HEK293 (cell line): ENCODE data around the gene SLC66A2.

Experiments used
- CTCF ChIA-PET: fragments of 350-600 bp; formaldehyde crosslinking; extraction: SDS; loops from one replicate; lab custom pipeline; 2021; ENCODE audit warnings: antibody characterized with exemption; lab: Yijun Ruan, JAX
- POLR2A ChIA-PET: fragments of 300-600 bp; formaldehyde crosslinking; extraction: SDS; loops from one replicate; lab custom pipeline; 2020; ENCODE audit warnings: antibody characterized with exemption, inconsistent platforms; lab: Yijun Ruan, JAX
- H3K27ac ChIP-seq: fragments of 200-500 bp; sonication (Bioruptor generic); 2 replicates; pipeline ENCODE4 v1.5.1; 2014; ENCODE audit warnings: low read depth, low read length, control low read depth, inconsistent platforms; ENCODE audit errors: extremely low read depth
- H3K36me3 ChIP-seq, 2 experiments: fragments of 200-500 bp in 1 of 2; sonication (Bioruptor generic) in 1 of 2; 1 replicate in 1 of 2; 2 replicates in 1 of 2; pipeline ENCODE4 v1.5.1; 2014 to 2017; ENCODE audit warnings: inconsistent platforms in 2 of 2, low read length in 2 of 2; ENCODE audit not compliant: control insufficient read depth in 2 of 2, insufficient read depth in 1 of 2
- H3K4me1 ChIP-seq: fragments of 200-500 bp; sonication (Bioruptor generic); 2 replicates; pipeline ENCODE4 v1.5.1; 2014; ENCODE audit warnings: mild to moderate bottlenecking, low read length, inconsistent platforms; ENCODE audit not compliant: control insufficient read depth, insufficient read depth
- H3K4me3 ChIP-seq: 2 replicates; pipeline ENCODE4 v1.5.1; 2011; ENCODE audit warnings: low read depth, mild to moderate bottlenecking, control low read depth, low read length, moderate library complexity
- H3K9me3 ChIP-seq: fragments of 200-500 bp; sonication (Bioruptor generic); 2 replicates; pipeline ENCODE4 v1.5.1; 2014; ENCODE audit warnings: low read depth, low read length, inconsistent platforms; ENCODE audit not compliant: control insufficient read depth, insufficient read depth
- EGR2 ChIP-seq: fragments of 450-650 bp; formaldehyde crosslinking; IDR thresholded peaks from 2 replicates; pipeline ENCODE4 v1.5.1; 2016; ENCODE audit warnings: low read depth, missing biosample characterization, missing genetic modification characterization
- GLIS2 ChIP-seq: fragments of 450-650 bp; formaldehyde crosslinking; IDR thresholded peaks from 2 replicates; pipeline ENCODE4 v1.5.1; 2016; ENCODE audit warnings: missing biosample characterization, missing genetic modification characterization
- ZFHX2 ChIP-seq: fragments of 450-650 bp; formaldehyde crosslinking; conservative IDR thresholded peaks from 2 replicates; pipeline ENCODE4 v1.5.1; 2016; ENCODE audit warnings: missing biosample characterization, missing genetic modification characterization
- ZIC2 ChIP-seq: fragments of 450-650 bp; formaldehyde crosslinking; IDR thresholded peaks from 2 replicates; pipeline ENCODE4 v1.5.1; 2016; ENCODE audit warnings: missing biosample characterization, missing genetic modification characterization
- ZNF114 ChIP-seq: fragments of 450-650 bp; formaldehyde crosslinking; IDR thresholded peaks from 2 replicates; pipeline ENCODE4 v1.5.0; 2017; ENCODE audit warnings: missing biosample characterization, missing genetic modification characterization
- ZNF16 ChIP-seq: fragments of 450-650 bp; formaldehyde crosslinking; IDR thresholded peaks from 2 replicates; pipeline ENCODE4 v1.5.1; 2016; ENCODE audit warnings: low read depth, missing biosample characterization, missing genetic modification characterization
- ZNF239 ChIP-seq: fragments of 450-650 bp; formaldehyde crosslinking; IDR thresholded peaks from 2 replicates; pipeline ENCODE4 v1.5.1; 2016; ENCODE audit warnings: missing biosample characterization, missing genetic modification characterization
- ZNF335 ChIP-seq: fragments of 450-650 bp; formaldehyde crosslinking; conservative IDR thresholded peaks from 2 replicates; pipeline ENCODE4 v1.5.1; 2016; ENCODE audit warnings: missing biosample characterization, missing genetic modification characterization
- ZNF501 ChIP-seq: fragments of 450-650 bp; formaldehyde crosslinking; IDR thresholded peaks from 2 replicates; pipeline ENCODE4 v1.5.1; 2016; ENCODE audit warnings: missing biosample characterization, missing genetic modification characterization
- ZNF660 ChIP-seq: fragments of 450-650 bp; IDR thresholded peaks from 2 replicates; pipeline ENCODE4 v1.5.1; 2018; ENCODE audit warnings: missing biosample characterization, mild to moderate bottlenecking, missing genetic modification characterization
- TF ChIP-seq, protein P1 (sequence below): fragments of 450-650 bp; formaldehyde crosslinking; IDR thresholded peaks from 2 replicates; pipeline ENCODE4 v1.5.1; 2016; ENCODE audit warnings: missing biosample characterization, missing genetic modification characterization
- TF ChIP-seq, protein P2 (sequence below): sonication (generic); formaldehyde crosslinking; IDR thresholded peaks from 2 replicates; pipeline ENCODE4 v1.8.1; 2022; ENCODE audit warnings: mild to moderate bottlenecking, moderate library complexity, missing genetic modification reagents
- TF ChIP-seq, protein P3 (sequence below): fragments of 450-650 bp; formaldehyde crosslinking; optimal IDR thresholded peaks from 2 replicates; pipeline ENCODE3; 2016; ENCODE audit warnings: missing biosample characterization, mild to moderate bottlenecking, missing genetic modification characterization
- TF ChIP-seq, protein P4 (sequence below): fragments of 450-650 bp; formaldehyde crosslinking; IDR thresholded peaks from 2 replicates; pipeline ENCODE4 v1.5.1; 2017; ENCODE audit warnings: missing biosample characterization, mild to moderate bottlenecking, missing genetic modification characterization, moderate library complexity
- TF ChIP-seq, protein P5 (sequence below): fragments of 450-650 bp; formaldehyde crosslinking; IDR thresholded peaks from 2 replicates; pipeline ENCODE4 v1.5.1; 2016; ENCODE audit warnings: missing biosample characterization, missing genetic modification characterization
- TF ChIP-seq, protein P6 (sequence below): fragments of 450-650 bp; formaldehyde crosslinking; IDR thresholded peaks from 2 replicates; pipeline ENCODE4 v1.5.1; 2016; ENCODE audit warnings: missing biosample characterization, missing genetic modification characterization, borderline replicate concordance

Gene SLC66A2

DNA sequence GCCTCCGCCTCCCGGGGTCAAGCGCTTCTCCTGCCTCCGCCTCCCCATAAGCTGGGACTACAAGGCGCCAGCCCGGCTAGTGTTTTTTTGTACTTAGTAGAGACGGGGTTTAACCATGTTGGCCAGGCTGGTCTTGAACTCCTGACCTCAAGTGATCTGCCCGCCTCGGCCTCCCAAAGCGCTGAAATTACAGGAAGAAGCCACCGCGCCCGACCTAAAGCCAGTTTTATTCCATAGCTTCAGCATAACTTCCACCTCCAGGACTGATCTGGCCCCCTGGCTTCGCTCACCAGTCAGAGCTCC lies 37.7 kb upstream of the SLC66A2 start:
- no peak overlapping the region for H3K27ac ChIP-seq
- POLR2A ChIA-PET = interaction anchor here (0.8 to 2.6 kb wide), 3 partner anchors 32 to 120 kb away, joined by 3 to 10 read pairs (median 6); partner anchors contain the start of genes ADNP2 and RBFA
- CTCF ChIA-PET = interaction anchor here (0.7 kb wide), 1 partner anchor 50 kb away, joined by 3 read pairs; no protein-coding TSS in a partner anchor
- no peaks in the 10 kb centered on the region for H3K9me3 ChIP-seq
- peaks cover 20 to 24% of the 10 kb centered on the region in 2 experiments for H3K36me3 ChIP-seq
- TF ChIP-seq ZNF660 (tag by site-specific recombination) (no peak), ZNF335 (peak; percentile 2), ZNF501 (tag by site-specific recombination) (no peak), ZFHX2 (tag by site-specific recombination) (no peak), ZNF16 (tag by site-specific recombination) (no peak)
- TF ChIP-seq, protein P1, sequence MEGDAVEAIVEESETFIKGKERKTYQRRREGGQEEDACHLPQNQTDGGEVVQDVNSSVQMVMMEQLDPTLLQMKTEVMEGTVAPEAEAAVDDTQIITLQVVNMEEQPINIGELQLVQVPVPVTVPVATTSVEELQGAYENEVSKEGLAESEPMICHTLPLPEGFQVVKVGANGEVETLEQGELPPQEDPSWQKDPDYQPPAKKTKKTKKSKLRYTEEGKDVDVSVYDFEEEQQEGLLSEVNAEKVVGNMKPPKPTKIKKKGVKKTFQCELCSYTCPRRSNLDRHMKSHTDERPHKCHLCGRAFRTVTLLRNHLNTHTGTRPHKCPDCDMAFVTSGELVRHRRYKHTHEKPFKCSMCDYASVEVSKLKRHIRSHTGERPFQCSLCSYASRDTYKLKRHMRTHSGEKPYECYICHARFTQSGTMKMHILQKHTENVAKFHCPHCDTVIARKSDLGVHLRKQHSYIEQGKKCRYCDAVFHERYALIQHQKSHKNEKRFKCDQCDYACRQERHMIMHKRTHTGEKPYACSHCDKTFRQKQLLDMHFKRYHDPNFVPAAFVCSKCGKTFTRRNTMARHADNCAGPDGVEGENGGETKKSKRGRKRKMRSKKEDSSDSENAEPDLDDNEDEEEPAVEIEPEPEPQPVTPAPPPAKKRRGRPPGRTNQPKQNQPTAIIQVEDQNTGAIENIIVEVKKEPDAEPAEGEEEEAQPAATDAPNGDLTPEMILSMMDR (tag by site-specific recombination) = no peak
- H3K4me3 ChIP-seq = peak overlapping the region; percentile 82
- H3K4me1 ChIP-seq = peaks cover 7% of the 10 kb centered on the region

DNA sequence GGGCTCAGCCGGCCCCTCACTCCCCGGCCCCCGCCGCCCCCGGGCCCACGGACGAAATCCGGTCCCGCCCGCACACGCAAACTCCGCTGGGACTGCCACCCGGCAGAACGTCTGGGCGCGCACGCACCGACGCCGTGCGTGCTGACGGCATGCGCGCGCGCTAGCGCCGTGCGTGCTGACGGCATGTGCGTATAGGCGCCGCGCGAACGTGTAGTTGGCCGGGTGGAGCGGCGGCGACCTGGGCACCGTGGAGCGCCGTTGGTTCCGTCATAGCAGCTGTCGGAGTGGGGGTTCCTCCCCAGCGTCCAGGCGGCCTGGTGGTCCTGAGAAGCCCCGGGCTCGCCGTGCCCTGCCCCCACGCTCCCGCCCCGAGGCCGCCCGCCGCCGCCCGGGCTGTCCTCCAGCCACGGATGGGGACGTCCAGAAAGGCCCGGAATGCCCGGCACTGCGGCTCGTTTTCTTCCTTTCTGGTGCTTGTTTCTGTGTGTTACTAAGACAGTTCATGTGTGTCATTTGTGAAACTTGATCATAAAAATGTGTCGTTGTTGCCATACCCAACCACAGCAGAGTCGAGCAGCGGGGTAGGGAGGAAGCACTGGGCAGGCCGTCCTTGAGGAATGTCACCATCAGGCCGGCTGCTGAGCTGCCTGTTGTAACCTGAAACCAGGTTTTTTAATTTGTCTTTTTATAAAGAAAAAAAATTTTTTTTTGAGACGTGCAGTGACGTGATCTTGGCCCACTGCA lies 37.2 kb upstream of the SLC66A2 start, which contains the start of gene TXNL4A:
Gene TXNL4A, minus strand, starts transcription at position 113 of the 744 bp plus-strand sequence. CDS start 171 bp downstream, outside the sequence.
- peak within 1 kb of the TSS; percentile 91 for H3K27ac ChIP-seq
- peaks cover 7% of the 10 kb centered on the region for H3K4me1 ChIP-seq
- ChIA-PET CTCF (interaction anchor here (0.7 kb wide), 1 partner anchor 50 kb away, joined by 3 read pairs; no protein-coding TSS in a partner anchor), POLR2A (interaction anchor here (0.8 to 2.6 kb wide), 5 partner anchors 22 to 120 kb away, joined by 3 to 10 read pairs (median 6); partner anchors contain the start of genes ADNP2, RBFA and SLC66A2)
- peak within 1 kb of the TSS; percentile 82 for H3K4me3 ChIP-seq
- H3K9me3 ChIP-seq = no peaks in the 10 kb centered on the region
- H3K36me3 ChIP-seq = peaks cover 21 to 29% of the 10 kb centered on the region in 2 experiments
- TF ChIP-seq ZNF239 (tag by site-specific recombination) (no peak), ZIC2 (tag by site-specific recombination) (peak; percentile 17; the same call in 1 of the 2 replicates), EGR2 (tag by site-specific recombination) (0 out of 2 replicates have a peak, but pooled peaks have one; percentile 1), GLIS2 (tag by site-specific recombination) (peak; percentile 11; the same call in 1 of the 2 replicates), ZNF114 (tag by site-specific recombination) (no peak), ZNF501 (tag by site-specific recombination) (peak; percentile 61)
- TF ChIP-seq, protein P2, sequence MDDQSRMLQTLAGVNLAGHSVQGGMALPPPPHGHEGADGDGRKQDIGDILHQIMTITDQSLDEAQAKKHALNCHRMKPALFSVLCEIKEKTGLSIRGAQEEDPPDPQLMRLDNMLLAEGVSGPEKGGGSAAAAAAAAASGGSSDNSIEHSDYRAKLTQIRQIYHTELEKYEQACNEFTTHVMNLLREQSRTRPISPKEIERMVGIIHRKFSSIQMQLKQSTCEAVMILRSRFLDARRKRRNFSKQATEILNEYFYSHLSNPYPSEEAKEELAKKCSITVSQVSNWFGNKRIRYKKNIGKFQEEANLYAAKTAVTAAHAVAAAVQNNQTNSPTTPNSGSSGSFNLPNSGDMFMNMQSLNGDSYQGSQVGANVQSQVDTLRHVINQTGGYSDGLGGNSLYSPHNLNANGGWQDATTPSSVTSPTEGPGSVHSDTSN (CRISPR knock-in tag) = peak; percentile 95; the same call in 1 of the 2 replicates
- TF ChIP-seq, protein P3, sequence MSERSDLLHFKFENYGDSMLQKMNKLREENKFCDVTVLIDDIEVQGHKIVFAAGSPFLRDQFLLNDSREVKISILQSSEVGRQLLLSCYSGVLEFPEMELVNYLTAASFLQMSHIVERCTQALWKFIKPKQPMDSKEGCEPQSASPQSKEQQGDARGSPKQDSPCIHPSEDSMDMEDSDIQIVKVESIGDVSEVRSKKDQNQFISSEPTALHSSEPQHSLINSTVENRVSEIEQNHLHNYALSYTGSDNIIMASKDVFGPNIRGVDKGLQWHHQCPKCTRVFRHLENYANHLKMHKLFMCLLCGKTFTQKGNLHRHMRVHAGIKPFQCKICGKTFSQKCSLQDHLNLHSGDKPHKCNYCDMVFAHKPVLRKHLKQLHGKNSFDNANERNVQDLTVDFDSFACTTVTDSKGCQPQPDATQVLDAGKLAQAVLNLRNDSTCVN (tag by site-specific recombination) = peak; percentile 89
- TF ChIP-seq, protein P4, sequence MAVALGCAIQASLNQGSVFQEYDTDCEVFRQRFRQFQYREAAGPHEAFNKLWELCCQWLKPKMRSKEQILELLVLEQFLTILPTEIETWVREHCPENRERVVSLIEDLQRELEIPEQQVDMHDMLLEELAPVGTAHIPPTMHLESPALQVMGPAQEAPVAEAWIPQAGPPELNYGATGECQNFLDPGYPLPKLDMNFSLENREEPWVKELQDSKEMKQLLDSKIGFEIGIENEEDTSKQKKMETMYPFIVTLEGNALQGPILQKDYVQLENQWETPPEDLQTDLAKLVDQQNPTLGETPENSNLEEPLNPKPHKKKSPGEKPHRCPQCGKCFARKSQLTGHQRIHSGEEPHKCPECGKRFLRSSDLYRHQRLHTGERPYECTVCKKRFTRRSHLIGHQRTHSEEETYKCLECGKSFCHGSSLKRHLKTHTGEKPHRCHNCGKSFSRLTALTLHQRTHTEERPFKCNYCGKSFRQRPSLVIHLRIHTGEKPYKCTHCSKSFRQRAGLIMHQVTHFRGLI = peak; percentile 28; the same call in 1 of the 2 replicates
- TF ChIP-seq, protein P5, sequence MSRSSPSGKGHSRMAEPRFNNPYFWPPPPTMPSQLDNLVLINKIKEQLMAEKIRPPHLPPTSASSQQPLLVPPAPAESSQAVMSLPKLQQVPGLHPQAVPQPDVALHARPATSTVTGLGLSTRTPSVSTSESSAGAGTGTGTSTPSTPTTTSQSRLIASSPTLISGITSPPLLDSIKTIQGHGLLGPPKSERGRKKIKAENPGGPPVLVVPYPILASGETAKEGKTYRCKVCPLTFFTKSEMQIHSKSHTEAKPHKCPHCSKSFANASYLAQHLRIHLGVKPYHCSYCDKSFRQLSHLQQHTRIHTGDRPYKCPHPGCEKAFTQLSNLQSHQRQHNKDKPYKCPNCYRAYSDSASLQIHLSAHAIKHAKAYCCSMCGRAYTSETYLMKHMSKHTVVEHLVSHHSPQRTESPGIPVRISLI (tag by site-specific recombination) = peak; percentile 82
- TF ChIP-seq, protein P6, sequence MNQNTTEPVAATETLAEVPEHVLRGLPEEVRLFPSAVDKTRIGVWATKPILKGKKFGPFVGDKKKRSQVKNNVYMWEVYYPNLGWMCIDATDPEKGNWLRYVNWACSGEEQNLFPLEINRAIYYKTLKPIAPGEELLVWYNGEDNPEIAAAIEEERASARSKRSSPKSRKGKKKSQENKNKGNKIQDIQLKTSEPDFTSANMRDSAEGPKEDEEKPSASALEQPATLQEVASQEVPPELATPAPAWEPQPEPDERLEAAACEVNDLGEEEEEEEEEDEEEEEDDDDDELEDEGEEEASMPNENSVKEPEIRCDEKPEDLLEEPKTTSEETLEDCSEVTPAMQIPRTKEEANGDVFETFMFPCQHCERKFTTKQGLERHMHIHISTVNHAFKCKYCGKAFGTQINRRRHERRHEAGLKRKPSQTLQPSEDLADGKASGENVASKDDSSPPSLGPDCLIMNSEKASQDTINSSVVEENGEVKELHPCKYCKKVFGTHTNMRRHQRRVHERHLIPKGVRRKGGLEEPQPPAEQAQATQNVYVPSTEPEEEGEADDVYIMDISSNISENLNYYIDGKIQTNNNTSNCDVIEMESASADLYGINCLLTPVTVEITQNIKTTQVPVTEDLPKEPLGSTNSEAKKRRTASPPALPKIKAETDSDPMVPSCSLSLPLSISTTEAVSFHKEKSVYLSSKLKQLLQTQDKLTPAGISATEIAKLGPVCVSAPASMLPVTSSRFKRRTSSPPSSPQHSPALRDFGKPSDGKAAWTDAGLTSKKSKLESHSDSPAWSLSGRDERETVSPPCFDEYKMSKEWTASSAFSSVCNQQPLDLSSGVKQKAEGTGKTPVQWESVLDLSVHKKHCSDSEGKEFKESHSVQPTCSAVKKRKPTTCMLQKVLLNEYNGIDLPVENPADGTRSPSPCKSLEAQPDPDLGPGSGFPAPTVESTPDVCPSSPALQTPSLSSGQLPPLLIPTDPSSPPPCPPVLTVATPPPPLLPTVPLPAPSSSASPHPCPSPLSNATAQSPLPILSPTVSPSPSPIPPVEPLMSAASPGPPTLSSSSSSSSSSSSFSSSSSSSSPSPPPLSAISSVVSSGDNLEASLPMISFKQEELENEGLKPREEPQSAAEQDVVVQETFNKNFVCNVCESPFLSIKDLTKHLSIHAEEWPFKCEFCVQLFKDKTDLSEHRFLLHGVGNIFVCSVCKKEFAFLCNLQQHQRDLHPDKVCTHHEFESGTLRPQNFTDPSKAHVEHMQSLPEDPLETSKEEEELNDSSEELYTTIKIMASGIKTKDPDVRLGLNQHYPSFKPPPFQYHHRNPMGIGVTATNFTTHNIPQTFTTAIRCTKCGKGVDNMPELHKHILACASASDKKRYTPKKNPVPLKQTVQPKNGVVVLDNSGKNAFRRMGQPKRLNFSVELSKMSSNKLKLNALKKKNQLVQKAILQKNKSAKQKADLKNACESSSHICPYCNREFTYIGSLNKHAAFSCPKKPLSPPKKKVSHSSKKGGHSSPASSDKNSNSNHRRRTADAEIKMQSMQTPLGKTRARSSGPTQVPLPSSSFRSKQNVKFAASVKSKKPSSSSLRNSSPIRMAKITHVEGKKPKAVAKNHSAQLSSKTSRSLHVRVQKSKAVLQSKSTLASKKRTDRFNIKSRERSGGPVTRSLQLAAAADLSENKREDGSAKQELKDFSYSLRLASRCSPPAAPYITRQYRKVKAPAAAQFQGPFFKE (tag by site-specific recombination) = no peak
